Cerebellar nuclear complex (tissue), 1 donor: Measurements from ENCODE around the gene CADPS2.
"Not testable (repeated sequence)": the region's sequence is repeated elsewhere in the genome, so short reads cannot be mapped to it uniquely, and the experiment has no call there.

Experiments used
- DNase-seq, 2 experiments: peaks; one replicate each; lab custom pipeline; 2025; lab: John Stamatoyannopoulos, UW

The CADPS2 gene

DNA sequence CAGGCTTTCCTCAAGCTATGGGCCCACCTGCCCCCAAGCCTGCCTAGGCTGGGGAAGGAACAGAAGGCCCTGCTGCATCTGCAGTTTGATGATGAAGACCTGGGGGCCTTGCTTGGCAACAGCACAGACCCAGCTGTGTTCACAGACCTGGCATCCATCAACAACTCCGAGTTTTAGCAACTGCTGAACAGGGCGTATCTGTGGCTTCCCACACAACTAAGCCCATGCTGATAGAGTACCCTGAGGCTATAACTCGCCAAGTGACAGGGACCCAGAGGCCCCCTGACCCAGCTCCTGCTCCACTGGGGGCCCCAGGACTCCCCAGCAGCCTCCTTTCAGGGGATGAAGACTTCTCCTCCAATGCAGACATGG, 36.3 kb downstream of the CADPS2 start:
- DNase-seq = no peak

DNA sequence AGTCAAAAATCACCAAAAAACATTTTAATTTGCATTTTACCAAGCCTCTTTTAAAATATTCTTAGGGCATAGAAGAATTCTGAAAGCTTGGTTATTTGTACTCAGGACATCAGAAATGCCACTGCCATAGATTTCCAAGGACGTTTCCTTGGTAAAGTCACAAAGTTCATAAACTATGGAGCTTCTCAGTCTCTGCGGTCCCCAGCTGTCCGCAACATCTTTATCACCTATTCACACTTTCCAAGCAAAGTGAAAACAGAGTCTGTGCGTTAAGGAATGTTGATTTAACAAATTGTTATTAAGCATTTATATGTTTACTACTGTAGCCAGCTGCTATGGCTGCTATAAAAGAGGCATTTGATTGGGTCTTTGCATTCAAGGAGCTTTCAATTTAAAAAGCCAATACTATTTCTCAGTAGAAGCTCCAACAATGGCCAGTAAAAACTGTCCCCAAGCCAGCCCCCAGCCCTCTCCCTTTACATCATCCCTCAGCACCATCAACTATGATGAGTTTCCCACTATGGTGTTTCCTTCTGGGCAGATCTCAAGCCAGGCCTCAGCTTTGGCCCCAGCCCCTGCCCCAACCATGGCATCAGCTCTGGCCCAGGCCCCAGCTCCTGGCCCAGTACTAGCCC, 36.8 kb downstream of the CADPS2 start:
- DNase-seq = no peak

DNA sequence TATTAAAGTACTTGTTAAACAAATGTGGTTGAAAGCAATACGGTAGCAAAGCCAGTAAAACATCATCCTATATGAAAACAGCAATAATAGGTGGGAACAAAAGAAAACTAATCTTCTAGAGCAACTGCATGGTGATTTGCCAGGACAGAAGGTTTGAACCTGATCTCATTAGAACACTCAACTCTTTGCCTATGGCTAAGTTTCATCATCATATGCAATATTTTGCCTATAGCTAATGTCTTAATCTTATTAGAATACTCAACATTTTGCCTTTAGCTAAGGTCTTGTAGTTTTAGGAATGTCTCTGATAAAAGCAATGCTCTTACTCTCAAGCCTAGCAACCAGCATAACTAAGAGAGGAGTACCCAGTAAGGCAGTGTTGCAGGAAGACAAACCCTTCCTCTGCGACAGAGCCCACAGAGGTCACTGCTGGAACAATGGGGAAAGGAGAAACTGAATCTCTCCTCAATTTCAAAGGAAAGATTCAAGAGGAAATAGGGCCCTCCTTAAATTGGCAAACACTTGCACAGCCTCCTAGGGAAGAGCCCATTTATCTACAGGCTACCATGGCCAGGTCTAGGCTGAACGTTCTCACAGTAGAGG, 38.3 kb downstream of the CADPS2 start:
- no peak for DNase-seq

DNA sequence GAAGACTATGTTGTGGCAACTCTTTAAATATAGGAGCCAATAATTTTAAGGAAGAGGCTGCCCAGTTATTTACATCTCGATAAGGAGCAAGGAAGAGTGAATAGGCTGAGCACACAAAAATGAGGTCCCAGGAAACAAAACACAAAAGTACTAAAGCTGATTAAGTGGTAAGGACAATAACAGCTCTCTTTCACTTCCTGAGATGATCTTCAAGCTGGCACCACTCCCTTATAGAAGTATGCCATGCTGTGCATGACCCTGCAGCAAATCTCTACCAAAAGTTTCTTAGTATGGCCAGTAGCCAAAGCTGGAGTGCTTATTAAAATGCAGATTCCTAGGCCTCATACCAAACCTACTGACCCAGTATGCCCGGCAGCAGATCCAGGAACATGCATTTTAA, 39.7 kb downstream of the CADPS2 start:
- DNase-seq = no peak

DNA sequence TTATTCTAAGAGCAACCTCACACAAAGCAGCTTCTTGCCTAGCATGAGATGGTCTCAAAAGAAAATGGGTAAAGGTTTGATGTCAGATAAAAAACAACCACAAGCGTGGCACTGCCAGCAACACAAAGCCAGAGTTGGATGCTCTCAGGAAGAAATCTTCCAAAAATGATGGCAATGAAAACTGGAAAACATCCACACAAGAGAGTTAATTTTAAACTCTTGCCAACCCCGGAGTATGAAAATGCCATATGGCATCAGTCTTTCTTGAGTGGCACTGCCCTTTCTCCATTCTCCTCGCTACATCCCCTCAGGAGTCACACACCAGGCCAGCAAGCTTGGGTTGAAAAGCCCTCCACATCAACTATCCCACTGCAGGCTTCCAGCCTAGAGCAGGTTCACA, 41.0 kb downstream of the CADPS2 start:
- no peak for DNase-seq

DNA sequence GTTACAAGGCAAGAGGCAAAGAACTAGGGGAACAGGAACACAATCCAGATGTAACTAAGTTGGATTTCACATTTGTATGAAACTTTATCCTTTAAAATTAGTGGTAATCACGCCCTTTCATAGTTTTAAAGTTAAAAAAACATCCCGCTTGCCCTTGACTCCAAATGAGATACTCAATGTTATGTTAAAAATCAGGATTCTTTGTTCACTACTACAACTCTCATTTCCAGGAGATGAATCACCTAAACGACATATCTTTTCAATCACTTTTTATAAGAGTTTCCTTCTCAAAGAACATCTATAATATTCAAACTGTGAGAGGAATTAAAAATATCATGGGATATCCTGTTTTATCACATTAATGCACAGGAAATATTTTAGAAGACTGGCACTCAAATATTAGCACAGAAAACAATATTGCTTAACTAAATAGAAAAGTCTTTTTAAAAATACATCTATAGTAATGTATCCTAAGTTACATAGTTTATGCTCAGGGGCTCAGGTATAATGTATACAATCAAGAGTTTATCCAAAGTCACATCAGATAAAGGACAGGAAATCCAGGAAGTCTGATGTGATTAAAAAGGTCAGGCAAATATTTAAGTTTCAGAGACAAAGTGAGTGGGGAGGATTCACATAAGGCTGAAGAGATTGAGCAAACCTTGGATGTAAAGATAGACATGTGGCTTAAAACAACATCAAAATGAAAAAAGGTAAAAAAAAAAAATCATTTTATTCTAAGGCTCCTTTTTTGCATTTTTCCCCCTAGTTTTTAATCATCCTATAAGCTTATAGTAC, 41.9 kb downstream of the CADPS2 start:
- DNase-seq = no peak

DNA sequence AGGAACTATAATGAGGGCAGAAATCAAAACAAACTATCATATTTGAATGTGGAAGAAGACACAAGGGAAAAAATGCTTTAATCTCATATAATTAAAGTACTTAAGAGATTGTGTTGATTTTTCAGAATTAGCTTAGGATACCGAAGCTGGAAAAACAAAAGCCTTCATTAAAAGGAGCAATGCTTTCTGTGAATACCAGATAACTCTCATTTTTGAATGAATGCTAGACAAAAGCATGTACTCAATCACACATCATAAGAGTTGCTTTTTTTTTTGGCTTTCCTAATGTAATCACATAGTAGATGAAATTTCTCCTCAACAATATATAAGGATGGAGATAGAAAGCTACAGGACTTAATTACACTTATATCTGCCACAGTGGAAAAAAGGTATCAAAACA, 43.3 kb downstream of the CADPS2 start:
- DNase-seq = no peak

DNA sequence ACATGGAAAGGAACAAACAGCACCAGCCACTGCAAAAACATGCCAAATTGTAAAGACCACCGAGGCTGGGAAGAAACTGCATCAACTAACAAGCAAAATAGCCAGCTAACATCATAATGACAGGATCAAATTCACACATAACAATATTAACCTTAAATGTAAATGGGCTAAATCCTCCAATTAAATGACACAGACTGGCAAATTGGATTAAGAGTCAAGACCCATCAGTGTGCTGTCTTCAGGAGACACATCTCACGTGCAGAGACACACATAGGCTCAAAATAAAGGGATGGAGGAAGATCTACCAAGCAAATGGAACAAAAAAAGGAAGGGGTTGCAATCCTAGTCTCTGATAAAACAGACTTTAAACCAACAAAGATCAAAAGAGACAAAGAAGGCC, 50.0 kb downstream of the CADPS2 start:
- DNase-seq = not testable (repeated sequence)

DNA sequence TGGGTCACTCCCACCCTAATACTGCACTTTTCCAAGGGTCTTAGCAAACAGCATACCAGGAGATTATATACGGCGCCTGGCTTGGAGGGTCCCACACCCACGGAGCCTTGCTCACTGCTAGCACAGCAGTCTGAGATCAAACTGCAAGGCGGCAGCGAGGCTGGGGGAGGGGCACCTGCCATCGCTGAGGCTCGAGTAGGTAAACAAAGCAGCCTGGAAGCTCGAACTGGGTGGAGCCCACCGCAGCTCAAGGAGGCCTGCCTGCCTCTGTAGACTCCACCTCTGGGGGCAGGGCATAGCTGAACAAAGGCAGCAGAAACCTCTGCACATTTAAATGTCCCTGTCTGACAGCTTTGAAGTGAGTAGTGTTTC, 51.7 kb downstream of the CADPS2 start:
- DNase-seq = not testable (repeated sequence)

DNA sequence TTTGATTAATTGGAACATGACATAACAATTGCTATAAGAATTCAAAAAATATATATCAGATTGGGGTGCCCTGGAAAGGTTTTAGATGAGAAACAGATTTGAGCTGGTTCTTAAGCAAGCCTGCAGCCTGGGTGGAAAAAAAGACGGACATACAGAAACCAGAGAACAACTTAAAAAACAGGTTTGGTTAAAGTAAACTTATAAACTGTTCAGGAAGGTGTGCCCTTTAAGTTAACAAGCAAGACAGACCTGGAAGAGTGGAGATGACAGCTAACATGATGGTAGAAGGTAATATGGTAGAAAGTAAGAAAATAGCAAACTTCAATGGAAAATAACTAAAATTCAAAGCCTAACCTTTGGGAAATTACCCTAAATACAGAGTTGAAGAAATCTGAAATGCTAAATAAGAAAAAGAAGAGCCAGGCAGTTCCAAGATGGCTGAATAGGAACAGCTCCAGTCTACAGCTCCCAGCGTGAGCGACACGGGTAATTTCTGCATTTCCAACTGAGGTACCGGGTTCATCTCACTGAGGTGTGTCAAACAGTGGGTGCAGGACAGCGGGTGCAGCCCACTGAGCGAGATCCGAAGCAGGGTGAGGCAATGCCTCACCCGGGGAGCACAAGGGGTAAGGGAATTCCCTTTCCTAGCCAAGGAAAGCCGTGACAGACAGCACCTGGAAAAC, 52.2 kb downstream of the CADPS2 start:
- no peak for DNase-seq

DNA sequence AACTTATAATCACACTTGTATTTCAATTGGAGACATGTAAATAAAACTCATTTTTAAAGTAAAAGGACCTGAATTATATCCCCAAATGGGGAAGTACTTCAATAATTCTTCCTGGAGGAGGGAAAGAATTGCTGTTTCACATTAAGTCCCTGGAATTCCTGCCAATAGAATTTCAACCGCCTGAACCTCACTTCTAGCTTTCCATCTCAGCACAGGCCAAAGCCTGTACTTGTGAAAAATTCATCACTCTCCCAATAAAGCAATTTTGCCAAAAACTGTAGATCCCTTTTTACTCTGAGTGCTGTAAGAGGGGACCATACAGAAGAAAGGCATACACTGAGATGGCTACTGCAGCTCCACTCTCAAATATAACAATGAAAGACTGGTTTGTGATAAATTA, 54.8 kb downstream of the CADPS2 start:
- DNase-seq = no peak

DNA sequence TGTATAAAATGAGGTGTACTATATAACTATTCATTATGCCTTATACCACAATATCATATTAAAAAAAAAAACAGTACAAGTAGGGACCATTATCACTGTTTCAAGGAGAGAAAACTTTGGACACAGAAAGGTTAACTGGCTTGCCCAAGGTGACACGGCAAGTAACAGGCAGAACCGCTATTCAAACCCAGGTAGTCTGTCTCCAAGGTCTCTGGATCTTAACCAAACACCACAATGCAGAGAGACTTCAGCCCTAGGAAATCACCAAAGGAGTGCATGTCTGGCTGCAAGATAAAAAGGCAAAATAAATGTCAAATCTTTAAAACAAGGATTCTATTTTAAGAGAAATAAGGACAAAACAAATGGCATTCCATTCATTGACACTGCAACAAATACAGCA, 56.3 kb downstream of the CADPS2 start:
- peak in 1 of 2 experiments; percentile 50 for DNase-seq

DNA sequence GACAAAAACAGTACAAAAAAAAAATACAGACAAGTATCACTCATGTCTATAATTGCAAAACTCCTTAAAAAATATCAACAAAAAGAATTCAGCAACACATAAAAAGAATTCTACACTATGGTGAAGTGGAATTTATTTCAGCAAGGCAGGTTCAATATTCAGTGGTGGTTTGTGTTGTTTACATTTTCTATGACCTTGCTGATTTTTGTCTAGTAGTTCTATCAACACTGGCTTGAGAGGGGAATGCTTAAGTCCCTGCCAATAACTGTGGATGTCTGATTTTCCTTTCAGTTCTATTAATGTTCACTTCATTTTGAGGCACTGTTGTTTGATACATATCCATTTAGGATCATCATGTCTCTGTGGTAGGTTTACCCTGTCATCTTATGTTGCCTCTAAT, 58.5 kb downstream of the CADPS2 start:
- DNase-seq = no peak

DNA sequence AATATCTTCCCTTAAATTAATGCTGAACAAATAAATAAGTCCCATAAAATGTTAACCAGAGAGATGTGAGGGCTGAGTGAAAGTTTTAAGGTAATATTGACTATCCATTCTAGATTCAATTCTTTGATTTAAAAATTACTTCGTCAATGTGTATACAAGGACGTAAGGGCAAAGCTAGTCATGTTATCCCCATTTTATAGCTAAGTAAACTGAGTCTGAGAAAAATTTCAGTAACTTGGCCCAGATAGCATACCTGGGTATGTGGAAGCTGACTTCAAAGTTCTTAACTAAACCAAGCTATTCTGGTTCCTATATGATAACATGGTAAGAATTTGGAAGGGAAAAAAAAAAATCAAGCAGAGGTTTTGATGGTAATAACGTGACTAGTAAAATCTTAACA, 72.4 kb downstream of the CADPS2 start:
- no peak for DNase-seq

DNA sequence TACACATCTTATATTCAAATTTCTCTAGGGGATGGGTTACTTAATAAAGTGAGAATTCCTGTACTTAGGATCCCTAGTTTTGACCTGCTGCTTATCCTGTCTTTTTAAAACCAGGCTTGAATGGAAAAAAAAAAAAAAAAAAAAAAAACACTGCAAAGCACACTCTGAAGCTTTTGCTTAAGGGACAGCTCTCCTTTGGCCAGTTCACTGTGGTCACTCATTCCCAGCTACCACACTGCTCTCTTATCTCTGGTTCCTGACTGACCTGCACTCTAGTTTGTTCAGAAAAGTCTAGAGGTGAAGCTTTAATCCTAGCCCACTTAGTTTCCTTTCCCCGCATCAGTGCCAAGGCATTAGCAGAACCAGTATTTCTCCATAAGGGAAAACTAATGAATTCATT, 82.4 kb downstream of the CADPS2 start:
- DNase-seq = peak in 1 of 2 experiments; percentile 28

DNA sequence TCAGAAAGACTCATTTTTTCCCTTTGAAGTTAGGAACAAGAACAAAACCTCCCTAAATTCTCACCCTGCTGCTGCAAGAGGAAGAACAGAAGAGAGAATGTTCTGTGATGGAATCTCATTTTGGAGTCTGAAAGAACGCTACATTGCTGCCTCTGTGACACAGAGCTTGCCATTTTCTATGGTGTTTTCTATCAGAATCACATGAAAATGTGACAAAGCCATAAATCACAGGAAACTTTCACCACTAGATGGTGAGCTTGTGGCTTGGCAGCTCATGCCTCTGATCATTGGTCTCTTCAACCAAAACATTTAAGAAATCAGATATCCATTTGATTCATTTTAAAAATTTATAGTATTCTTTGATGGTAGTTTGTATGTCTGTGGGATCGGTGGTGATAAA, 82.9 kb downstream of the CADPS2 start:
- DNase-seq = peak in 1 of 2 experiments; percentile 28

DNA sequence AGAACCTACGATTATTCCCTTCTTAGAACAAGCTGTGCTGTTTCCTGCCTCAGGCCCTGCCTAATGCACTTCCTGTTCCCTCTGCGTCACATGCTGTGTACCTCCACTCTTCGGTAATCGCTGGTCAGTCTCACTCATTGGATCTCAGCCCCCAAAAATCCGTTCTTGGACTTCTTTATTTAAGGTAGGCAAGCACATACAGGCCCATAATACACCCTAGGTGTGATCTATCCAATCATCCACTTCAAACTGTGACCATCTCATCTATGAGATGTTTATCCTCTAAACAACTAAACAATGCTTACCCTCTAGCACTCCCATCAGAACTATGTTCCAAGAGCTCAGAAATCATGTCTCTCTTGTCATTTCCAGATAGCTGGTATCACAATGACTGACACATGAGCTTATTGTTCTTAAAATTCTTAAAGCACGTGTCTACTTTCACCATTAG, 83.9 kb downstream of the CADPS2 start:
- no peak for DNase-seq

DNA sequence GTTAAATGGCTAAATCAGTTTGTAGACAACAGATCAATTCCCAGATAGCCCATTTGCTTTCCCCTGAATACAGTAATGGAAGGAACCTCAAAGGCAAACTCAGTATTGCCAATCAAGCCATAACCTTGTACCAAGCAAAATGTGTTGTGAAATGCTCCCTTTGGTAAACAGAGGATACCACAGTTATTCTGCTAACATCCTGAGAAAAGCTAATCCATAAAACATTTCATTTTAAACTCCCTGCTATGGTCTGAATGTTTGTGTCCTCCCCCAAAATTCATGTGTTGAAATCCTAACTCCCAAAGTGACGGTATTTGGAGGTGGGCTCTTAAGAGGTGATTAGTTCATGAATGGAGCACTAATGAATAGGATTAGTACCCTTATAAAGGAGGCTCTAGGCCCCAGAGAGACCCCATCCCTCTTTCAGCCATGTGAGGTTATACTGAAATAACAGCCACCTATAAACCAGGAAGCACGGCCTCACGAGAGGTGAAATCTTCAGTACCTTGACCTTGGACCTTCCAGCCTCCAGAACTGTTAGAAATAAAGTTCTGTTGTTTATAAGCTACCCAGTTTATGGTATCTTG, 94.2 kb downstream of the CADPS2 start:
- DNase-seq = no peak

DNA sequence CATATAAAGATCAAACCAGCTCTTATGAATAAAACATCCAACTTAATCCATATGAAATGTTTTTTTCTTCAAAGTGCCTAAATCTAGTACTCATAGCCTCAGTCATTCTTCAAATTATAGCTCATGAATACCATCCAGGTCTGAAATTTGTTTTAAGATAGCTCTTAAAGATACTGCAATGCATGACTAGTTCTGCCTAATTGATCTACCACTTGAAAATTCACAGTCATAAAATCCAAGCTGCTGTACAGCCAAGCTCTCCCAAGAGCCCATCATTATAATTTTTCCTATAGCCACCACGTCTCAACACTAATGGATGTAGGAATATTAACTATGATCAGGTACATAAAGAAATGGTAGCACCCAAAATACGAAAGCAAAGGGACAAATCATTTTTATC, 95.7 kb downstream of the CADPS2 start:
- DNase-seq = no peak

DNA sequence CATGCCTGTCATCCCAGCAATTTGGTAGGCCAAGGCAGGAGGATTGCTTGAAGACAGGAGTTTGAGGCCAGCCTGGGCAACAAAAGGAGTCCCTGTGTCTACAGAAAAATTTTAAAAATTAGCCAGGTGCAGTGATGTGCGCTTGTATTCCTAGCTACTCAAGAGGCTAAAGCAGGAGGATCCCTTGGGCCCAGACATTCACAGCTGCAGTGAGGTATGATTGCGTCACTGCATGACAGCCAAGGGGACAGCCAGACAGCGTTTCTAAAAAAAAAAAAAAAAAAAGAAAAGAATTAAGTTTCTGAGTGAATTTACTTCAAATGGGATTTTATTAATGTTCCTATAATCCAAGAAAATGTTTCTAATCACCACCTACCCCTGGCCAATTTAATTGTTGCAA, 96.1 kb downstream of the CADPS2 start:
- no peak for DNase-seq

DNA sequence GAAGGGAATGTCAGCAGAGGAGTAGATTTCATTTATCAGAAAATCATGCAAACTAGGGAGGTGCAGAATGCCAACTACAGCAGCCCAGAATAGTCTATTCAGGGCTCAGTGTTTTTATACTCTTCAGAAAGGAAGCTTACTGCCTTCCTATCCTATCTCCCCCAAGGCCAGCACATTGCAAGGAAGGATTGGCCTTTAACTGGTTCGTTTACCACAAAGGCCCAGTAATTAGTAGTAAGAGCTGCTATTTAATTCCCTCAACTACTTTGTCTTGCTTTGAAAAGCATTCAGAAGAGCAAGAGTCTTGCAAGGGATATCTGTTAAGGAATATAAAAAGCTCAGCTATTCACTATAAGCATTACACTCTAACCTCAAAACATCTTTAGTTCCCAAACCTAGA, 97.1 kb downstream of the CADPS2 start:
- DNase-seq = no peak

DNA sequence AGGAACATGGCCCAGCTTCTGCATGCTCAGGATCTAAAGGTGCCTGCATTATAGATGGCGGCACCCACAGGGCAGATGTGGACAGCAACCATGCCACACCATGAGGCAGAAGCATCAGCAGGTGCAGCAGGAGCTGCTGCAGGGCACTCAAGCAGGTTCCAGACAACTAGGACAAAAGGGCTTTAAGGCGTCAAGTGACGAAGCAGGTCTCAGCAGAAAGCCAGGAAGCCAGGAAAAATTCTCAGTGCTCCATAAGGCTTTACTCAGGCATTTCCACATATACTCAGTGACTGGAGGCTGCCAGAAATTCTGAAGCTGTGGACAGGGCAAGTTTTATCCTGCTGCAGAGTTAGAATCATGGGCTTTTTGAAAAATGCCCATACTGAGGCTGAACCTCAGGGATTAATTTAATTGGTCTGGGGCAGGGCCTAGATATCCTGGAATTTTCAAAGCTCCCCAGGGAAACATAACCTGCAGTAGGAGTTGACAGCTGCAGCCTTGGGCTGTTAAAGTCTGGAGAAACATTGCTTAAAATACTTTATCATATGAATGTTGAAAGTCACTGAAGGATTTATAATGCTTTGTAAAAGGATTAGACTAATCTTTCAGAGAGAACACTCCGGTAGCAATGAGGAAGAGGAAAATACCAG, 115.4 kb downstream of the CADPS2 start:
- no peak for DNase-seq
